ENCODE data around the gene CMTM2.
A peak's percentile ranks its signal among the peaks of the same experiment; 100 is the strongest.

Gene CMTM2

DNA sequence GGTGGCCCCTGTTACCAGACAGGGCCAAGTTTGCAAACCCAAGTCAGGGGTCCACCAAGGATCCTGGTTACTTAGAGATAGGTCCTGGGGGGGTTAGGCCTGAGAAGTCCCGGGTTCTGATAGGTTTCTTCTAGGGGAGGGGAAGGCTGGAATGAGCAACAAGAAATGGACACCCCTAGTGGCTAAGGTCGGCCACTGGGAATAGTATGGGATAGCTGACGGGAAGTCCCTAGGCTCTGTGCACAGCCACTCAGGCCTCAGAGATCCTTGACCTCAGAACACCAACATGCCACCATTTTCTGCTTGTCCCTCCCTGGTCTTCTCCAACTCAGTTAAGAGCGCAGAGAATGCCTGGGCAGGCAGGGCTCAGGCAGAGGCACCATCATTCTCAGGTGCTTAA, 42.7 kb upstream of the CMTM2 start:
- Histone ChIP-seq H4K20me1 (ENCODE audit: insufficient read depth, low read length, poor library complexity, severe bottlenecking) (no peaks in the 10 kb centered on the region), H3K9me2 (replicated peaks; ENCODE audit: low read depth, low read length) (no peaks in the 10 kb centered on the region), H3K4me1 (ENCODE audit: insufficient read depth, low read length, poor library complexity, severe bottlenecking) (peaks cover 27% of the 10 kb centered on the region)

GRCh38 chr16:66537236-66537635, 42.0 kb upstream of the CMTM2 start:
- Histone ChIP-seq H3K36me3 (ENCODE audit: insufficient read depth, low read length) (no peaks in the 10 kb centered on the region), H3K4me2 (ENCODE audit: low read depth, low read length, poor library complexity, severe bottlenecking) (no peak overlapping the region), H3K27me3 (ENCODE audit: insufficient read depth, low read length, poor library complexity, severe bottlenecking) (no peaks in the 10 kb centered on the region), H3K4me3 (ENCODE audit: low read length, poor library complexity, severe bottlenecking) (no peak overlapping the region), H4K20me1 (ENCODE audit: insufficient read depth, low read length, poor library complexity, severe bottlenecking) (no peaks in the 10 kb centered on the region), H2AFZ (ENCODE audit: low read length) (no peak overlapping the region), H3F3A (ENCODE audit: low read depth) (no peaks in the 10 kb centered on the region), H3K9me3 (ENCODE audit: insufficient read depth, low read depth, low read length) (no peaks in the 10 kb centered on the region), H3K4me1 (ENCODE audit: insufficient read depth, low read length, poor library complexity, severe bottlenecking) (peaks cover 27% of the 10 kb centered on the region), H3K9me2 (replicated peaks; ENCODE audit: low read depth, low read length) (no peaks in the 10 kb centered on the region), H3K9ac (ENCODE audit: low read depth, low read length, poor library complexity, severe bottlenecking) (no peak overlapping the region), H3K79me2 (ENCODE audit: insufficient read depth, low read length) (no peaks in the 10 kb centered on the region; the same call in 1 of the 2 replicates)
- TF ChIP-seq CTCF (conservative IDR thresholded peaks at IDR 0.05; ENCODE audit: low read length) (no peak), EZH2phosphoT487 (IDR thresholded peaks at IDR 0.05; ENCODE audit: borderline replicate concordance) (no peak)

More for the DNA sequence above, 42.7 kb upstream of the CMTM2 start:
- H2AFZ ChIP-seq (ENCODE audit: low read length), result no peak overlapping the region
- H3K4me3 ChIP-seq (ENCODE audit: low read length, poor library complexity, severe bottlenecking), result no peak overlapping the region
- TF ChIP-seq CTCF (conservative IDR thresholded peaks at IDR 0.05; ENCODE audit: low read length) (no peak), EZH2phosphoT487 (IDR thresholded peaks at IDR 0.05; ENCODE audit: borderline replicate concordance) (no peak)
- H3K27me3 ChIP-seq (ENCODE audit: insufficient read depth, low read length, poor library complexity, severe bottlenecking), result no peaks in the 10 kb centered on the region
- no peak overlapping the region for H3K4me2 ChIP-seq (ENCODE audit: low read depth, low read length, poor library complexity, severe bottlenecking)
- H3K9ac ChIP-seq (ENCODE audit: low read depth, low read length, poor library complexity, severe bottlenecking), result no peak overlapping the region
- H3K79me2 ChIP-seq (ENCODE audit: insufficient read depth, low read length), result no peaks in the 10 kb centered on the region; the same call in 1 of the 2 replicates
- no peaks in the 10 kb centered on the region for H3K9me3 ChIP-seq (ENCODE audit: insufficient read depth, low read depth, low read length)
- H3F3A ChIP-seq (ENCODE audit: low read depth), result no peaks in the 10 kb centered on the region
- H3K36me3 ChIP-seq (ENCODE audit: insufficient read depth, low read length), result no peaks in the 10 kb centered on the region

- Histone ChIP-seq H3K79me2 (ENCODE audit: insufficient read depth, low read length) (no peaks in the 10 kb centered on the region; the same call in 1 of the 2 replicates), H3K27me3 (ENCODE audit: insufficient read depth, low read length, poor library complexity, severe bottlenecking) (no peaks in the 10 kb centered on the region), H3K4me1 (ENCODE audit: insufficient read depth, low read length, poor library complexity, severe bottlenecking) (peaks cover 32% of the 10 kb centered on the region), H3K4me2 (ENCODE audit: low read depth, low read length, poor library complexity, severe bottlenecking) (peak overlapping the region; percentile 58), H3F3A (ENCODE audit: low read depth) (no peaks in the 10 kb centered on the region), H3K4me3 (ENCODE audit: low read length, poor library complexity, severe bottlenecking) (no peak overlapping the region), H3K9ac (ENCODE audit: low read depth, low read length, poor library complexity, severe bottlenecking) (peak overlapping the region; percentile 32), H4K20me1 (ENCODE audit: insufficient read depth, low read length, poor library complexity, severe bottlenecking) (no peaks in the 10 kb centered on the region), H3K9me3 (ENCODE audit: insufficient read depth, low read depth, low read length) (no peaks in the 10 kb centered on the region), H3K36me3 (ENCODE audit: insufficient read depth, low read length) (no peaks in the 10 kb centered on the region), H3K9me2 (replicated peaks; ENCODE audit: low read depth, low read length) (no peaks in the 10 kb centered on the region), H2AFZ (ENCODE audit: low read length) (no peak overlapping the region)
- TF ChIP-seq EZH2phosphoT487 (IDR thresholded peaks at IDR 0.05; ENCODE audit: borderline replicate concordance) (no peak), CTCF (conservative IDR thresholded peaks at IDR 0.05; ENCODE audit: low read length) (no peak)
Observed at GRCh38 chr16:66538910-66539309, 40.4 kb upstream of the CMTM2 start.

All from Loucy (cell line).